Stimulated activated naive CD4-positive, alpha-beta T cell (primary cell): ENCODE data around the gene LRRTM4.

ENCODE experiments used
- DNase-seq, 6 experiments: peaks; one replicate each; lab custom pipeline; 2025; lab: John Stamatoyannopoulos, UW

LRRTM4 gene

DNA sequence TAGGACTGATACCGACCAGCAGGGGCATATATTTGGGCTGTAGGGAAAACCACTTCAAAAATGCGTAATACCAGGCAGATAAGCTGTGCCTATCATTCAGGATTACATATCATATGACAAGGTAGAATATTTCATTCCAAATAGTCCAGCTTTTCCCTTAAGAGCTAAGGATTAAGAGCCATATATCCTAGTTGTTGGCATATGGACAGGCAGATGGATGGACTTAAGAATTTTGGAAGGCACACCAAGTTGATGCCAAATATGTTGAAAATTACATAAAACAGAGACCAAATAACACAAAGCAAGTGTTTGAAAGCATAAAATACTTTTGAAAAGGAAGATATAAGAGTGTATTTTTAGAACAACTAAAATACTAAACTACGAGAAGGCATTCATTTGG, 52.1 kb downstream of the LRRTM4 start:
- DNase-seq: no peak

GRCh38 chr2:77469106-77469505, 53.1 kb downstream of the LRRTM4 start:
- no peak for DNase-seq

- DNase-seq: no peak
These were observed 62.3 kb downstream of the LRRTM4 start for GRCh38 chr2:77459840-77460239.

DNA sequence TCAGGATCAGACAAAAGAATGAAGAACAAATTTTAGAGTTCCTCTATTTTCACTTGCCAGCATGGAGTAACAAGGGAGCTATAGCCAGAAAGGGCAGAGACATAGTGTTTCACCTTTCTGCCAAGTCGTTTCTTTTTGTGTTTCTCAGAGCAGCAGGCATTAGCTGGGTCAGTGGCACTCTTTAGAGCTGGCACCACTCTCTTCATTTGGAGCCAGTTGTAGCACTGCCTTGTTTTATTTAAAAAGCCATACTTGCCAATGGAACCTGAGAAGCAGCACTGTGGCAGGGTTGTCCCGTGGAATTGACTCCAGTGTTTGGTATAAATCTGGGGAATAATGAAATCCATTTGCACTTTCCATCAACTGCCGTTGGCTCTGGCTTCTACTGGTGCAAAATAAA, 64.0 kb downstream of the LRRTM4 start:
- no peak for DNase-seq

- DNase-seq: no peak
These were observed 64.5 kb downstream of the LRRTM4 start for GRCh38 chr2:77457665-77458064.

GRCh38 chr2:77443076-77443475, 79.1 kb downstream of the LRRTM4 start:
- DNase-seq: no peak

- DNase-seq: no peak
These were observed 87.3 kb downstream of the LRRTM4 start for GRCh38 chr2:77434880-77435279.

DNA sequence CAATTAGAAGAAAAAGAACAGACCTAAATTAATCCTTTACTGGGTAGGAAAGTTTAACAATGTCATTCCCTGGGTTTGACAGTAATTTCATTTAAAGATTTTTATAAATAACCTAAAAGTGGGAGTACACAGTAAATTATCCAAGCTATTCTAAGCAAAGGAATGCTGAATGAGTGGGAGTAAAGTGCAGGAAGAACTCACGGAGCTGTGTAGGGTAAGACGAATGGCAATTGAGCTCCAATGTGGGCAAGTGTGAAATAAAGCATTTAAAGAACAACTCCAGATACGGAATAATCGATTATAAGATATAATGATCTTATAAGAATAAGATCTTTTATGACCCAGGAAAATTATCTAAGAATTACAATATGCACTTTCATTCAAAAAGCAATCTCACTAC, 93.2 kb downstream of the LRRTM4 start:
- DNase-seq: no peak

GRCh38 chr2:77421971-77422370, 100.2 kb downstream of the LRRTM4 start:
- DNase-seq: no peak

DNA sequence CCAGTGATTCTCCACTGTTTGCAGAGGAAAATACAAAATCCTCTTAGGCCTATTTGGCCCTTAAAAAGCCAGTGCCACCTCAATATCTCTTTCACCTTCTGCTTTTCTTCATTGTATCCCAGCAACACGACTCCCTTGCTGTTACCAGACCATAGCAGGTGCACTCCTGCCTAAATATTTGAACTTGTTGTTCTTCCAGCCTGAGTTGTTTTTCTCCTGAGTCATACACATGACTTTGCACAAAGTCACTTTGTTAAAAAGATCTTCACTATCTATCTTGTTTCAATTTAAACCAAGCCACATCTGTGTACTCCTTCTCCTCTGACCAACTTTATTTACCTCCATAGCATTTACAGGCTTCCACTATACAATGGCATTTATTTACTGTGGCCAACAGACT, 103.6 kb downstream of the LRRTM4 start:
- DNase-seq: no peak

GRCh38 chr2:77404189-77404588, 118.0 kb downstream of the LRRTM4 start:
- DNase-seq: no peak

- DNase-seq: no peak
These were observed 123.1 kb downstream of the LRRTM4 start for GRCh38 chr2:77398970-77399600.

DNA sequence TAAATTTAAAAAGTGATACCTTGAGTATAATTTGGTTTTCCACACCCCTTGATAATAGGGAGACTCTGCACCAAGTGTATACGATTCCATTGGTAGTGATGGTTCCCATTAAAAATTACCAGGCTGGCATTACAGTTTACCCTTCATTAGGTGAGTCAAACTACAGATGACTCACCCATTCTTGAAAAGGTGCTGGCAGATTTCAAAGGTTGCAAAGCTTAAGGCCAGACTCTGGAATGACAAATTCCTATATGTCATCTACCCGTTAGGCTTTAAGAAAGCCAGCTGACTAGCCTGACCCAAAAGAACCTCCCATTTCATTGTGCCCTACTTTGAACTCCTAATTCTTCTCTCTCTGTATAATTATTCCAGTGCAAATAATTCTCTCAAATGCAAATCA, 124.4 kb downstream of the LRRTM4 start:
- no peak for DNase-seq

DNA sequence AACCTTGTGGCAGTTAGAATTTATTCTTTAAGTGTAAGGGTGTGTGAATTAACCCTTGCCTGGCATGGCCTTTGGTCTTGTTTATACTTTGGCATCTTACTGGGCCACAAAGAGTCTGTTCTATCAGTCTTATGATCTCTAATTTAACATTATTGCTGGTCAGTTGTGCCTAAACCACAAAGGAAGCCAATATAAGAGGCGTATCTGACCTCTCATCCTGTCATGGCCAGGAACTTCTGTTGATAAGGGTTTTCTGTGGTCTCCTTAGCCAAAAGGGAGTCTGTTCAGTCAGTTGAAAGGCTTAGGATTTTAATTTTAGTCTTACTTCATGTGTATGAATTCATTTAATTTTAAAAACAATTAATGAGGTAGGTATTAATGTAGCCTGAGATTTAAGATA, 127.2 kb downstream of the LRRTM4 start:
- DNase-seq: no peak

DNA sequence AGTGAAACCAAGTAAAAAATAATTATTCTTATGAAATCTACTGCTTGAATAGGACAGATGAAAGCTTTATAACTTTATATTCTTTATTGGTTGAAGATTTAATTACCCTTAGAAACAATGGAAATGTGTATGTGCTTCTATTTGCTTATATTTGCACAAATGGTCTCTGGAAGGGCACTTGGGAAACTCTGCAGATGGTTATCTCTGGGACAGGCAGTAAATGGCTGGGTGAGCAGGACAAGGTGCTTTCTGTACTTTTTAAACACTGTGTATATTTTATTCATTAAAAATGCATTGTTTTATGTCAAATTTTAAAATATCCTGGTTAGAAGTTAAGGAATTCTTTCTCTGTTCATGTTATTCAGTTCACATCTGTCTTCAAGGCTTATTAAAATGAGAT, 131.1 kb downstream of the LRRTM4 start:
- no peak for DNase-seq

DNA sequence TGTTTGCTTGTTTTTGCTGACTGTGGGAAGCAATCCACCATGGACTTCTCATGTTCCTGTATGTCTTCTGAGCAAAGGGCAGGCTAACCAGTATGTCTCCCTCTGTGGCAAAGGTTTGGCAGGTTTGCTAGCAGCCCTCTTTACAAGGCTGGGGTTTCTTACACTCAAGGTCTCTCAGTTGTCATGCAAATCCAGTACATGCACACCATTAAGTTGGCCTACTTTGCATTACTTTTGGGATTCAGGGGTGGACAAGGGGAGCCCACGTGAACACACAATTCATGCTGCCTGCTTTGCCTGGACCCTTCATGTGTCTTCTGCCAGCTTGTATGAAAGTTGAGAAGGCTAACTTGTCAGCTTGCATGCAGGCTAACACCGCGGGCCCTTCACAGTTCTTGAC, 134.9 kb downstream of the LRRTM4 start:
- no peak for DNase-seq

GRCh38 chr2:77372636-77373035, 149.5 kb downstream of the LRRTM4 start:
- DNase-seq: no peak

DNA sequence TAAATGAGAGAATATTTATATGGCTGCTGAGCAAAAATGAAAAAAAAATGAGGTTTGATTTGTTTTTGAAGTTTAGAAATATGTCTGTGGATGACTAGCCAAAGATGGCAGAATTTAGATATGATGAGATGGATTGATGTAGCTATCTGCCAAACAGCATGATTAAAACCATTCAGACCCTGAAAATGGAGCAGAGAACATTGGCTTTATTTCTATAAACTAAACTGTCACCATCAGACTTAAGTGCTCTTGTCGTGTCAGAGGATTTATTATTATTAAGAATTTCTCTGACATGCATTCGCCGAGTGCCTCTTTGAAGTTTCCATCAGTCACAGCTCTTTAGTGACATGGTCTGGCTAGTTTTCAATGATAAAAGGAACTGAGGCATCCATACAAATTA, 151.7 kb downstream of the LRRTM4 start:
- DNase-seq: no peak

GRCh38 chr2:77363277-77363676, 158.9 kb downstream of the LRRTM4 start:
- no peak for DNase-seq

GRCh38 chr2:77348821-77349220, 173.4 kb downstream of the LRRTM4 start:
- no peak for DNase-seq

GRCh38 chr2:77336013-77336412, 186.2 kb downstream of the LRRTM4 start:
- no peak for DNase-seq

DNA sequence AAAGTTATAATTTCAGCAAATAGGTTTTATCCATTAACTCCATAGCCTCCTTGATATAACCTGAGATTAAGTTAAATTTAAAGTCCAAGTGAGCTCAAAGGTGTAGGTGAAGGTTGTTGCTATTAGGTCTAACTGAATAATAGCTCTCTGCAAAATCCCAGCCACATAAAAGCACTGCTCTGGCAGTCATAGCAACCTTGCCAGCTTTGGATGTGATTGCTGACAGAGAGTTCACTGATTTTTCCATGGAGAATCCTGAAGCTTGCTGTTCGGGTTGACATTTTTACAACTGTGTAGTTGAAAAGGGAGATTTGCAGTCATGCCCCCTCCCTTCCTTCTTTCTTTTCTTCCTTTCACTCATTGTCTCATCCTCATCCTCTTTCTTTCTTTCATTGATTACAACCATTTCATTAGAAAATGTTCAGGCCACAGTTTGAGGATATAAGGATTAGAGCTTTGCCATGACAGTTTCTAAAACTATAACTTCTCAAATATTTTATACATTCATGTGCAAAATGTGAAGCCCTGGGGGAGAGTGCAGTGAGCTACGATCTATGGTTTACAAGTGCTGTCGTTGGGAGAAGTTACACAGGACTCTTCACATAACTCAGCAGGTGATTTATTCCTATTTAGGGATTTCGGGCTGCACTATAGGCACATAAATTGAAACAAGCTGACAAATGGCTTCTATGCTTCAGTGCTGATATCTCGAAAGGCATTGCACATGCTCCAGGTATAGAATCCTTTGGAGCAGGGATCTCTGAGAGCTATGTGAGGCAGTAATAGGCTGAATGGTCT, 193.8 kb downstream of the LRRTM4 start:
- no peak for DNase-seq

DNA sequence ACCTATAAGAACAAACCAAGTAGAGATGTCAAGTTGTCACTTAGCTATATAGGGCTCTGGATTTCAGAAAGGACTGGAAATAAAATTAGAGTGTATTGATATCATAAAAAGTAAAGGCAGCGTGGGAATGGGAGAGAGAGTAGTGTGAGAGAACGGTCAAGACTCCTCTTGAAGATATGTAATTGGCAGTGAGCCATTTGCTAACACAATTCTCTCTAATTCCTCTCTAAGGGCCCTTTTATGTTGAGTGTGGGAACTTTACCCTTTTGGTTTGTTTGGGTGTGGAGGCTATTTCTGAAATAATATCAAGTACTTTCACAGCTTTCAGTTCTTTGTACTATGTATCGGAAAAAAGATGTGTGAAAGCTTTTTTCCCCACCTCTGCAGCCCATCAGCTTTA, 196.8 kb downstream of the LRRTM4 start:
- DNase-seq: no peak

DNA sequence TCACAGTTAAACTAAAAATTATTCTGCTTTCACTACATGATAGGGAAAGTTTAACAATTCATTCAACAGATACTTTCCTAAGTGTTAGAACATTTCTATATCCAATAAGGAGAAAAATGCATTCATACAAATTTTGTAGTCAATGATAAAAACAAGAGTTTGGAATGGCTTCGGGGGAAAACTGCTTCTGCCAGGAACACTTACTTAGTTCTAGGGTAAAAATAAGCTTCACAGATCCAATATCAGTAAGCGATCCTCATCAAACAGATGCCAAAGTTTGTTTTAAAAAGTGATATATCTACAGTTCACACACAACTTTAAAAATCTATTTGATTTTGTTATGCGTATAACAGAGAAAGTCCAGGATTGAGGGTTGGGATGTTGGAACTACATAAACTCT, 199.7 kb downstream of the LRRTM4 start:
- DNase-seq: no peak
